IMR-90 (cell line): Measurements from ENCODE around the gene ALK. TPM values are rescaled to one million over a fixed set of nuclear protein-coding genes. Genes with fewer than 3 reads are reported as not detected.

Experiments used
- ATAC-seq: fragments of 200-7000 bp; cut with Tn5 transposase; 2 replicates; pipeline ENCODE4 v1.9.1; 2020; ENCODE audit warnings: low read depth, mild to moderate bottlenecking, moderate library complexity
- BruUV-seq: library from RNA; stranded (reverse); fragments of 400-500 nt; replicated peaks from 2 replicates; lab custom pipeline; 2021; lab: Mats Ljungman, UMichigan
- CTCF ChIA-PET: fragments of 300-600 bp; formaldehyde crosslinking; extraction: SDS; loops from one replicate; lab custom pipeline; 2021; ENCODE audit warnings: antibody characterized with exemption; lab: Yijun Ruan, JAX
- POLR2A ChIA-PET: fragments of 300-600 bp; sonication (Branson Sonifier 250); formaldehyde crosslinking; loops from one replicate; lab custom pipeline; 2022; ENCODE audit warnings: antibody characterized with exemption; ENCODE audit not compliant: unreplicated experiment; lab: Charles Lee
- DNase-seq: peaks from one replicate; pipeline ENCODE4 v3.0.0; 2013
- H2AFZ ChIP-seq: replicated peaks from 2 replicates; pipeline ENCODE3; 2013; ENCODE audit warnings: low read length, mild to moderate bottlenecking; ENCODE audit not compliant: poor library complexity
- H2AK5ac ChIP-seq: 2 replicates; pipeline ENCODE4 v1.6.1; 2013; ENCODE audit warnings: low read depth, low read length, inconsistent platforms
- H2AK9ac ChIP-seq: replicated peaks from 2 replicates; pipeline ENCODE3; 2013; ENCODE audit warnings: mild to moderate bottlenecking, low read depth, low read length, moderate library complexity; ENCODE audit not compliant: poor library complexity
- H2BK120ac ChIP-seq: 2 replicates; pipeline ENCODE4 v1.6.1; 2013; ENCODE audit warnings: low read depth, low read length, inconsistent platforms
- H2BK15ac ChIP-seq: 3 replicates; pipeline ENCODE4 v1.6.1; 2013; ENCODE audit warnings: low read depth, low read length, inconsistent platforms
- H2BK20ac ChIP-seq: 2 replicates; pipeline ENCODE4 v1.6.1; 2013; ENCODE audit warnings: low read depth, mild to moderate bottlenecking, inconsistent platforms, low read length, moderate library complexity
- H2BK5ac ChIP-seq: 2 replicates; pipeline ENCODE4 v1.6.1; 2013; ENCODE audit warnings: mild to moderate bottlenecking, low read depth, low read length, inconsistent platforms; ENCODE audit not compliant: poor library complexity, severe bottlenecking
- H3K14ac ChIP-seq: replicated peaks from 2 replicates; pipeline ENCODE4 v1.6.1; 2013; ENCODE audit warnings: low read depth, low read length, inconsistent platforms
- H3K18ac ChIP-seq: 2 replicates; pipeline ENCODE4 v1.6.1; 2013; ENCODE audit warnings: low read depth, low read length, control low read depth
- H3K23ac ChIP-seq: 2 replicates; pipeline ENCODE4 v1.6.1; 2013; ENCODE audit warnings: low read depth, low read length, inconsistent platforms
- H3K27ac ChIP-seq: 2 replicates; pipeline ENCODE4 v1.5.1; 2013; ENCODE audit warnings: mild to moderate bottlenecking, control low read depth, low read length; ENCODE audit not compliant: insufficient read depth
- H3K27me3 ChIP-seq: 2 replicates; pipeline ENCODE4 v1.6.1; 2013; ENCODE audit warnings: low read length; ENCODE audit not compliant: control insufficient read depth, insufficient read depth
- H3K36me3 ChIP-seq: 2 replicates; pipeline ENCODE4 v1.6.1; 2013; ENCODE audit warnings: low read length, mixed read lengths; ENCODE audit not compliant: control insufficient read depth, insufficient read depth
- H3K4ac ChIP-seq: 2 replicates; pipeline ENCODE4 v1.6.1; 2013; ENCODE audit warnings: low read depth, low read length, inconsistent platforms
- H3K4me1 ChIP-seq: 2 replicates; pipeline ENCODE4 v1.6.1; 2013; ENCODE audit warnings: low read length, mixed read lengths; ENCODE audit not compliant: control insufficient read depth, insufficient read depth
- H3K4me2 ChIP-seq: 2 replicates; pipeline ENCODE4 v1.6.1; 2013; ENCODE audit warnings: low read depth, mild to moderate bottlenecking, control low read depth, low read length, moderate library complexity
- H3K4me3 ChIP-seq: 2 replicates; pipeline ENCODE4 v1.5.1; 2013; ENCODE audit warnings: low read depth, mild to moderate bottlenecking, control low read depth, low read length, moderate library complexity; ENCODE audit not compliant: insufficient read depth
- H3K56ac ChIP-seq: 2 replicates; pipeline ENCODE4 v1.6.1; 2013; ENCODE audit warnings: low read length, inconsistent platforms; ENCODE audit not compliant: insufficient read depth; ENCODE audit errors: extremely low read depth
- H3K79me1 ChIP-seq, 2 experiments: 2 replicates each; pipeline ENCODE4 v1.6.1; 2013; ENCODE audit warnings: low read length in 2 of 2, inconsistent platforms in 1 of 2, low read depth in 1 of 2
- H3K9ac ChIP-seq: 2 replicates; pipeline ENCODE4 v1.6.1; 2013; ENCODE audit warnings: low read depth, low read length, control low read depth
- H3K9me1 ChIP-seq: 2 replicates; pipeline ENCODE4 v1.6.1; 2013; ENCODE audit warnings: low read length, inconsistent platforms; ENCODE audit not compliant: insufficient read depth
- H3K9me3 ChIP-seq: 2 replicates; pipeline ENCODE4 v1.6.1; 2013; ENCODE audit warnings: low read length; ENCODE audit not compliant: control insufficient read depth, insufficient read depth
- H4K20me1 ChIP-seq: 2 replicates; pipeline ENCODE4 v1.6.1; 2013; ENCODE audit warnings: low read length, inconsistent platforms; ENCODE audit not compliant: insufficient read depth
- H4K5ac ChIP-seq: 2 replicates; pipeline ENCODE4 v1.6.1; 2013; ENCODE audit warnings: mild to moderate bottlenecking, low read depth, low read length, control low read depth
- H4K8ac ChIP-seq, 2 experiments: 2 replicates each; pipeline ENCODE4 v1.6.1; 2013; ENCODE audit warnings: low read depth in 2 of 2, low read length in 2 of 2, control low read depth in 1 of 2, inconsistent platforms in 1 of 2
- H4K91ac ChIP-seq: 2 replicates; pipeline ENCODE4 v1.6.1; 2013; ENCODE audit warnings: low read depth, low read length, inconsistent platforms; ENCODE audit not compliant: insufficient read depth
- BHLHE40 ChIP-seq: fragments of 150-350 bp; IDR thresholded peaks from 2 replicates; pipeline ENCODE4 v1.6.1; 2016; ENCODE audit warnings: mild to moderate bottlenecking, low read depth, low read length
- CEBPB ChIP-seq: IDR thresholded peaks from 2 replicates; pipeline ENCODE4 v1.6.1; 2012; ENCODE audit warnings: low read depth, low read length, improper control_type of control experiment
- CHD1 ChIP-seq: IDR thresholded peaks from 2 replicates; pipeline ENCODE4 v1.6.1; 2012; ENCODE audit warnings: low read depth, low read length, improper control_type of control experiment
- FOS ChIP-seq: fragments of 150-350 bp; IDR thresholded peaks from 2 replicates; pipeline ENCODE4 v1.6.1; 2016; ENCODE audit warnings: low read depth, low read length
- MAFK ChIP-seq: IDR thresholded peaks from 2 replicates; pipeline ENCODE4 v1.6.1; 2012; ENCODE audit warnings: low read depth, low read length, improper control_type of control experiment
- MAZ ChIP-seq: IDR thresholded peaks from 2 replicates; pipeline ENCODE4 v1.6.1; 2012; ENCODE audit warnings: low read depth, mild to moderate bottlenecking, low read length, improper control_type of control experiment, moderate library complexity, borderline replicate concordance
- MXI1 ChIP-seq: IDR thresholded peaks from 2 replicates; pipeline ENCODE4 v1.6.1; 2012; ENCODE audit warnings: low read depth, mild to moderate bottlenecking, low read length, moderate library complexity, borderline replicate concordance
- NFE2L2 ChIP-seq: fragments of 150-350 bp; IDR thresholded peaks from 2 replicates; pipeline ENCODE4 v1.6.1; 2016; ENCODE audit warnings: low read depth, mild to moderate bottlenecking, low read length
- POLR2A ChIP-seq: IDR thresholded peaks from 2 replicates; pipeline ENCODE4 v1.6.1; 2012; ENCODE audit warnings: mild to moderate bottlenecking, low read depth, low read length
- RAD21 ChIP-seq: IDR thresholded peaks from 2 replicates; pipeline ENCODE4 v1.6.1; 2012; ENCODE audit warnings: low read length, improper control_type of control experiment
- RCOR1 ChIP-seq: IDR thresholded peaks from 2 replicates; pipeline ENCODE4 v1.6.1; 2012; ENCODE audit warnings: mild to moderate bottlenecking, low read length, improper control_type of control experiment; ENCODE audit not compliant: insufficient replicate concordance
- RFX5 ChIP-seq: IDR thresholded peaks from 2 replicates; pipeline ENCODE4 v1.8.0; 2012; ENCODE audit warnings: low read depth, mild to moderate bottlenecking, low read length, moderate library complexity
- SMC3 ChIP-seq: fragments of 150-350 bp; IDR thresholded peaks from 2 replicates; pipeline ENCODE4 v1.6.1; 2016; ENCODE audit warnings: low read depth, mild to moderate bottlenecking, antibody characterized with exemption, low read length, moderate library complexity
- WGBS, 2 experiments: methylation state at CpG; one replicate each; pipeline versions ENCODE4 v1.1.5 to v1.1.7; 2013; ENCODE audit warnings: missing lambda C conversion rate in 2 of 2; ENCODE audit not compliant: insufficient read length in 1 of 2; ENCODE audit errors: extremely low coverage in 2 of 2; 5-methylcytosine and 5-hydroxymethylcytosine counted together
- dilution Hi-C: fragments of 300-500 bp; cut with HindIII; formaldehyde crosslinking; loops from one replicate; pipeline ENCODE4 v1.14.3; 2018; ENCODE audit warnings: low sequenced_read_pairs; ENCODE audit not compliant: unreplicated experiment
- in situ Hi-C: fragments of 300-500 bp; cut with MboI; formaldehyde crosslinking; loops from 3 replicates; pipeline ENCODE4 v1.14.3; 2019; ENCODE audit warnings: low sequenced_read_pairs, inconsistent platforms, mixed read lengths
- intact Hi-C: fragments of 100-400 bp; cut with micrococcal nuclease; formaldehyde crosslinking; loops from 2 replicates; pipeline ENCODE4 v1.10.0; 2022
- polyA plus RNA-seq, 3 experiments: library from polyadenylated mRNA; depleted of rRNA; stranded (reverse); fragments of >200 nt; gene quantifications; 2 replicates each; pipeline ENCODE4 v1.2.3, GENCODE V29; 2012; ENCODE audit warnings: low replicate concordance in 1 of 3
- total RNA-seq: library from RNA; depleted of rRNA; stranded (reverse); fragments of >200 nt; gene quantifications from 2 replicates; pipeline ENCODE4 v1.2.3, GENCODE V29; 2012
- TF ChIP-seq, protein P1 (sequence below): conservative IDR thresholded peaks from 2 replicates; pipeline ENCODE4 v1.5.1; 2012; ENCODE audit warnings: mild to moderate bottlenecking, low read depth, low read length, improper control_type of control experiment
- TF ChIP-seq, protein P2 (sequence below): fragments of 150-350 bp; IDR thresholded peaks from 2 replicates; pipeline ENCODE4 v1.6.1; 2016; ENCODE audit warnings: low read depth, mild to moderate bottlenecking, low read length, moderate library complexity, borderline replicate concordance
- TF ChIP-seq, protein P3 (sequence below): fragments of 150-350 bp; IDR thresholded peaks from 2 replicates; pipeline ENCODE4 v1.6.1; 2017; ENCODE audit warnings: mild to moderate bottlenecking, antibody characterized with exemption, low read length, low read depth

Gene ALK
- total and polyA plus RNA-seq, 2 of the 4 experiments (the other 2 are of a cell fraction): not detected

- POLR2A ChIA-PET: no interaction called here
- no peak overlapping the region for H3K23ac ChIP-seq
- H3K9ac ChIP-seq: no peak overlapping the region
- no peak overlapping the region for H2AK5ac ChIP-seq
- no peak overlapping the region for H3K14ac ChIP-seq
- no peak overlapping the region for H3K56ac ChIP-seq
- dilution Hi-C loops: no loop called here
- no peaks in the 10 kb centered on the region for H3K9me1 ChIP-seq
- WGBS, 2 experiments: no CpG with 5 or more reads among the region's 1 CpG
- H4K8ac ChIP-seq: no peak overlapping the region
- no peaks in the 10 kb centered on the region for H3K36me3 ChIP-seq
- no peak overlapping the region for H3K4ac ChIP-seq
- no peak overlapping the region for H2BK20ac ChIP-seq
- H3K4me3 ChIP-seq: no peak overlapping the region
- H2AK9ac ChIP-seq: no peak overlapping the region
- no peak overlapping the region for H3K18ac ChIP-seq
- no peaks in the 10 kb centered on the region for H3K9me3 ChIP-seq
- no peak overlapping the region for H2BK120ac ChIP-seq
- ATAC-seq (no peak), DNase-seq (no peak)
- H4K20me1 ChIP-seq: no peaks in the 10 kb centered on the region
- H4K91ac ChIP-seq: no peak overlapping the region
- CTCF ChIA-PET: no interaction called here
- TF ChIP-seq, protein P1, sequence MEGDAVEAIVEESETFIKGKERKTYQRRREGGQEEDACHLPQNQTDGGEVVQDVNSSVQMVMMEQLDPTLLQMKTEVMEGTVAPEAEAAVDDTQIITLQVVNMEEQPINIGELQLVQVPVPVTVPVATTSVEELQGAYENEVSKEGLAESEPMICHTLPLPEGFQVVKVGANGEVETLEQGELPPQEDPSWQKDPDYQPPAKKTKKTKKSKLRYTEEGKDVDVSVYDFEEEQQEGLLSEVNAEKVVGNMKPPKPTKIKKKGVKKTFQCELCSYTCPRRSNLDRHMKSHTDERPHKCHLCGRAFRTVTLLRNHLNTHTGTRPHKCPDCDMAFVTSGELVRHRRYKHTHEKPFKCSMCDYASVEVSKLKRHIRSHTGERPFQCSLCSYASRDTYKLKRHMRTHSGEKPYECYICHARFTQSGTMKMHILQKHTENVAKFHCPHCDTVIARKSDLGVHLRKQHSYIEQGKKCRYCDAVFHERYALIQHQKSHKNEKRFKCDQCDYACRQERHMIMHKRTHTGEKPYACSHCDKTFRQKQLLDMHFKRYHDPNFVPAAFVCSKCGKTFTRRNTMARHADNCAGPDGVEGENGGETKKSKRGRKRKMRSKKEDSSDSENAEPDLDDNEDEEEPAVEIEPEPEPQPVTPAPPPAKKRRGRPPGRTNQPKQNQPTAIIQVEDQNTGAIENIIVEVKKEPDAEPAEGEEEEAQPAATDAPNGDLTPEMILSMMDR: no peak
- TF ChIP-seq, protein P2, sequence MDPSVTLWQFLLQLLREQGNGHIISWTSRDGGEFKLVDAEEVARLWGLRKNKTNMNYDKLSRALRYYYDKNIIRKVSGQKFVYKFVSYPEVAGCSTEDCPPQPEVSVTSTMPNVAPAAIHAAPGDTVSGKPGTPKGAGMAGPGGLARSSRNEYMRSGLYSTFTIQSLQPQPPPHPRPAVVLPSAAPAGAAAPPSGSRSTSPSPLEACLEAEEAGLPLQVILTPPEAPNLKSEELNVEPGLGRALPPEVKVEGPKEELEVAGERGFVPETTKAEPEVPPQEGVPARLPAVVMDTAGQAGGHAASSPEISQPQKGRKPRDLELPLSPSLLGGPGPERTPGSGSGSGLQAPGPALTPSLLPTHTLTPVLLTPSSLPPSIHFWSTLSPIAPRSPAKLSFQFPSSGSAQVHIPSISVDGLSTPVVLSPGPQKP: no peak
- TF ChIP-seq RCOR1 (no peak), POLR2A (no peak), RFX5 (no peak), NFE2L2 (no peak), CEBPB (no peak), SMC3 (no peak), MAZ (no peak), BHLHE40 (no peak), MAFK (no peak), FOS (no peak), MXI1 (no peak), RAD21 (no peak), CHD1 (no peak)
- TF ChIP-seq, protein P3, sequence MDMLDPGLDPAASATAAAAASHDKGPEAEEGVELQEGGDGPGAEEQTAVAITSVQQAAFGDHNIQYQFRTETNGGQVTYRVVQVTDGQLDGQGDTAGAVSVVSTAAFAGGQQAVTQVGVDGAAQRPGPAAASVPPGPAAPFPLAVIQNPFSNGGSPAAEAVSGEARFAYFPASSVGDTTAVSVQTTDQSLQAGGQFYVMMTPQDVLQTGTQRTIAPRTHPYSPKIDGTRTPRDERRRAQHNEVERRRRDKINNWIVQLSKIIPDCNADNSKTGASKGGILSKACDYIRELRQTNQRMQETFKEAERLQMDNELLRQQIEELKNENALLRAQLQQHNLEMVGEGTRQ: no peak
- intact Hi-C loops: no loop called here
- H3K4me2 ChIP-seq: no peak overlapping the region
- H3K27me3 ChIP-seq: no peaks in the 10 kb centered on the region
- H2AFZ ChIP-seq: no peak overlapping the region
- no peaks in the 10 kb centered on the region for H3K4me1 ChIP-seq
- H3K27ac ChIP-seq: no peak overlapping the region
- no peaks in the 10 kb centered on the region for H3K79me1 ChIP-seq
- BruUV-seq: no TSS peak
- in situ Hi-C loops: no loop called here
- no peak overlapping the region for H2BK15ac ChIP-seq
- no peak overlapping the region for H4K5ac ChIP-seq
- no peak overlapping the region for H2BK5ac ChIP-seq
Measured at GRCh38 chr2:29880084-29880483, 41.3 kb downstream of the ALK start.
